HepG2 (cell line): ENCODE measurements around the gene SRC. TPM values are rescaled to one million over a fixed set of nuclear protein-coding genes. Genes with fewer than 3 reads are reported as not detected.
A peak's percentile ranks its signal among the peaks of the same experiment; 100 is the strongest.

Source experiments
- BRD4 ChIP-seq: sonication (generic); formaldehyde crosslinking; IDR thresholded peaks from 2 replicates; pipeline ENCODE4 v1.4.0; 2020; ENCODE audit warnings: missing genetic modification reagents
- FOXC1 ChIP-seq: sonication (generic); formaldehyde crosslinking; IDR thresholded peaks from 2 replicates; pipeline ENCODE4 v1.8.0; 2022; ENCODE audit warnings: mild to moderate bottlenecking, missing genetic modification reagents, borderline replicate concordance
- GABPB1 ChIP-seq: IDR thresholded peaks from 2 replicates; pipeline ENCODE4 v1.6.1; 2016; ENCODE audit warnings: mild to moderate bottlenecking, missing genetic modification reagents, moderate library complexity, missing compliant biosample characterization
- ISL2 ChIP-seq: sonication (generic); formaldehyde crosslinking; IDR thresholded peaks from 2 replicates; pipeline ENCODE4 v1.5.0; 2020; ENCODE audit warnings: missing genetic modification reagents
- MAF1 ChIP-seq: sonication (generic); formaldehyde crosslinking; IDR thresholded peaks from 2 replicates; pipeline ENCODE4 v1.5.0; 2020; ENCODE audit warnings: missing genetic modification reagents, borderline replicate concordance
- MED1 ChIP-seq: sonication (generic); formaldehyde crosslinking; IDR thresholded peaks from 2 replicates; pipeline ENCODE4 v1.4.0; 2020; ENCODE audit warnings: missing genetic modification reagents
- MEF2D ChIP-seq: sonication (generic); formaldehyde crosslinking; IDR thresholded peaks from 2 replicates; pipeline ENCODE4 v1.5.1; 2020; ENCODE audit warnings: mild to moderate bottlenecking, missing genetic modification reagents
- MEIS1 ChIP-seq: sonication (generic); formaldehyde crosslinking; IDR thresholded peaks from 2 replicates; pipeline ENCODE4 v1.9.0; 2021; ENCODE audit warnings: mild to moderate bottlenecking, missing genetic modification reagents, moderate library complexity, borderline replicate concordance
- NR2C2 ChIP-seq: sonication (generic); formaldehyde crosslinking; IDR thresholded peaks from 2 replicates; pipeline ENCODE4 v1.4.0; 2020; ENCODE audit warnings: missing genetic modification reagents, mild to moderate bottlenecking, moderate library complexity, borderline replicate concordance
- NR2F6 ChIP-seq, 2 experiments: IDR thresholded peaks; 2 replicates each; pipeline ENCODE4 v1.6.1; 2016; ENCODE audit warnings: antibody characterized with exemption in 1 of 2, mild to moderate bottlenecking in 1 of 2
- SKI ChIP-seq: fragments of 450-650 bp; IDR thresholded peaks from one replicate; pipeline ENCODE4 v1.6.1; 2018; ENCODE audit warnings: mild to moderate bottlenecking; ENCODE audit not compliant: partially characterized antibody
- ZNF510 ChIP-seq: sonication (generic); formaldehyde crosslinking; IDR thresholded peaks from 2 replicates; pipeline ENCODE4 v1.4.0; 2020; ENCODE audit warnings: low read depth, mild to moderate bottlenecking, missing genetic modification reagents
- ZNF572 ChIP-seq: sonication (generic); formaldehyde crosslinking; IDR thresholded peaks from 2 replicates; pipeline ENCODE4 v1.5.1; 2020; ENCODE audit warnings: mild to moderate bottlenecking, missing genetic modification reagents
- ZNF589 ChIP-seq: sonication (generic); formaldehyde crosslinking; conservative IDR thresholded peaks from 2 replicates; pipeline ENCODE4 v1.8.0; 2022; ENCODE audit warnings: mild to moderate bottlenecking, moderate library complexity, missing genetic modification reagents
- ZNF724P ChIP-seq: sonication (generic); formaldehyde crosslinking; IDR thresholded peaks from 2 replicates; pipeline ENCODE4 v1.8.0; 2022; ENCODE audit warnings: missing genetic modification reagents, borderline replicate concordance
- polyA plus RNA-seq, 8 experiments: library from polyadenylated mRNA; depleted of rRNA in 3 of 8; stranded (reverse) in 7 of 8; unstranded in 1 of 8; fragments of >200 nt; fragmentation: Illumina TruSeq in 4 of 8; extraction: Trizol in 4 of 8; gene quantifications; 2 replicates each; pipeline versions ENCODE4 v1.2.1 to v1.2.3, GENCODE V29; 2011 to 2016; ENCODE audit warnings: low read depth in 4 of 8, missing spikeins in 1 of 8, mixed read lengths in 1 of 8; ENCODE audit not compliant: insufficient read depth in 1 of 8
- total RNA-seq, 5 experiments: library from RNA; depleted of rRNA; stranded (reverse); fragments of >200 nt; fragmentation: Illumina TruSeq; extraction: Trizol; gene quantifications; 2 replicates each; pipeline ENCODE4 v1.2.3, GENCODE V29; 2016; ENCODE audit warnings: low read depth in 1 of 5
- TF ChIP-seq, protein P1 (sequence below): sonication (generic); formaldehyde crosslinking; IDR thresholded peaks from 2 replicates; pipeline ENCODE4 v1.4.0; 2020; ENCODE audit warnings: mild to moderate bottlenecking, missing genetic modification reagents
- TF ChIP-seq, protein P2 (sequence below): sonication (generic); formaldehyde crosslinking; IDR thresholded peaks from 2 replicates; pipeline ENCODE4 v1.8.1; 2023; ENCODE audit warnings: mild to moderate bottlenecking, moderate library complexity, missing genetic modification reagents
- TF ChIP-seq, protein P3 (sequence below): sonication (generic); formaldehyde crosslinking; IDR thresholded peaks from 2 replicates; pipeline ENCODE4 v1.4.0; 2020; ENCODE audit warnings: missing genetic modification reagents
- TF ChIP-seq, protein P4 (sequence below): sonication (generic); formaldehyde crosslinking; IDR thresholded peaks from 2 replicates; pipeline ENCODE4 v1.5.0; 2020; ENCODE audit warnings: mild to moderate bottlenecking, missing genetic modification reagents
- TF ChIP-seq, protein P5 (sequence below): sonication (generic); formaldehyde crosslinking; IDR thresholded peaks from 2 replicates; pipeline ENCODE4 v1.4.0; 2020; ENCODE audit warnings: mild to moderate bottlenecking, missing genetic modification reagents

Gene SRC
- total and polyA plus RNA-seq, 2 of the 13 experiments (the other 11 are each of a cell fraction or from before 2014, with no cell fraction given), result 54.7 to 192 TPM

DNA sequence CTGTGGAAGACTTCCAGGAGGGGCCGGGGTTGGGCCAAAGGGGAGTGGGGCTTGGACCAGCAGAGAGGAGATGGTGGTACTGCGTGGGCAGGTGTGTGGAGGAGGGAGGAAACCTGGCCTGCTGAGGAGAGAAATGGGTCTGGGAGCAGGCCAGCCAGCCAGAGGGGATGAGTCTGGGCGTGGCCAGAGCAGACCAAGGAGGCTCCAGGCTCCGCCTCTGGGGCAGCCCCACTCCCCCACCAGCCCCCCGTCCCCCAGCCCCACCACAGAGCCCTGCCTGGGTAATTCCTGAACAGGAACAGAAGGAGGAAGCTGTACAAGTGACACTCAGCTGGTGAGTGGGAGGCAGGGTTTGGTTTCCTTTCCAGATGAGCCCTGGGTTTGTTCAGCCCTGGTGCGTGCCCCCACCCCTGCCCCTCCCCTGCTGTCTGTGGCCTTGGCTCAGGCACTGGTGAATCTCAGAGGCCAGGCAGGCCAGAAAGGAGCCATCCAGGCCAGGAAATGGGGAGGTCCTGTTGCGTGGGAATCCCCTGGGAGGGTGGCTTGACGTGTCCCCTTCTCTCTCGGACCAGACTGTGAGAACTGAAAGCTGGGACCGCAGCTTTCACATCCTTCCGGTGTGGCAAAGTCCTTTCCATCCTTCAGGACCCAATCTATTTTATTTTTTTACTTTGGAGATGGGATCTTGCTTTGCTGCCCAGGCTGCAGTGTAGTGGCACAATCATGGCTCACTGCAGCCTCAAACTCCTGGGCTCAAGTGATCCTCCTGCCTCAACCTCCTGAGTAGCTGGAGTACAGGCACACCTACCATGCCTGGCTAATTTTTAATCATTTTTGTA lies 9.4 kb upstream of the SRC start (continued):
- TF ChIP-seq, protein P1, sequence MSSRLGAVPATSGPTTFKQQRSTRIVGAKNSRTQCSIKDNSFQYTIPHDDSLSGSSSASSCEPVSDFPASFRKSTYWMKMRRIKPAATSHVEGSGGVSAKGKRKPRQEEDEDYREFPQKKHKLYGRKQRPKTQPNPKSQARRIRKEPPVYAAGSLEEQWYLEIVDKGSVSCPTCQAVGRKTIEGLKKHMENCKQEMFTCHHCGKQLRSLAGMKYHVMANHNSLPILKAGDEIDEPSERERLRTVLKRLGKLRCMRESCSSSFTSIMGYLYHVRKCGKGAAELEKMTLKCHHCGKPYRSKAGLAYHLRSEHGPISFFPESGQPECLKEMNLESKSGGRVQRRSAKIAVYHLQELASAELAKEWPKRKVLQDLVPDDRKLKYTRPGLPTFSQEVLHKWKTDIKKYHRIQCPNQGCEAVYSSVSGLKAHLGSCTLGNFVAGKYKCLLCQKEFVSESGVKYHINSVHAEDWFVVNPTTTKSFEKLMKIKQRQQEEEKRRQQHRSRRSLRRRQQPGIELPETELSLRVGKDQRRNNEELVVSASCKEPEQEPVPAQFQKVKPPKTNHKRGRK (CRISPR knock-in tag), result 0 out of 2 replicates have a peak, but pooled peaks have one; percentile 5
- TF ChIP-seq BRD4 (CRISPR knock-in tag) (peak; percentile 42; the same call in 1 of the 2 replicates), SKI (peak; percentile 4), MEF2D (CRISPR knock-in tag) (0 out of 2 replicates have a peak, but pooled peaks have one; percentile 2), ZNF724P (CRISPR knock-in tag) (peak; percentile 54; the same call in 1 of the 2 replicates), ZNF572 (CRISPR knock-in tag) (0 out of 2 replicates have a peak, but pooled peaks have one; percentile 70), GABPB1 (CRISPR knock-in tag) (peak; percentile 9; the same call in 1 of the 2 replicates), FOXC1 (CRISPR knock-in tag) (no peak), MED1 (CRISPR knock-in tag) (peak; percentile 50), MAF1 (CRISPR knock-in tag) (0 out of 2 replicates have a peak, but pooled peaks have one; percentile 79), MEIS1 (CRISPR knock-in tag) (0 out of 2 replicates have a peak, but pooled peaks have one; percentile 14), NR2C2 (no peak; the same call in 1 of the 2 replicates), ZNF510 (CRISPR knock-in tag) (peak; percentile 24; the same call in 1 of the 2 replicates), ISL2 (CRISPR knock-in tag) (0 out of 2 replicates have a peak, but pooled peaks have one; percentile 24), ZNF589 (CRISPR knock-in tag) (0 out of 2 replicates have a peak, but pooled peaks have one; percentile 57), NR2F6 (IDR thresholded peaks at IDR 0.05) (no peak), NR2F6 (CRISPR knock-in tag; IDR thresholded peaks at IDR 0.05) (no peak)
- TF ChIP-seq, protein P2, sequence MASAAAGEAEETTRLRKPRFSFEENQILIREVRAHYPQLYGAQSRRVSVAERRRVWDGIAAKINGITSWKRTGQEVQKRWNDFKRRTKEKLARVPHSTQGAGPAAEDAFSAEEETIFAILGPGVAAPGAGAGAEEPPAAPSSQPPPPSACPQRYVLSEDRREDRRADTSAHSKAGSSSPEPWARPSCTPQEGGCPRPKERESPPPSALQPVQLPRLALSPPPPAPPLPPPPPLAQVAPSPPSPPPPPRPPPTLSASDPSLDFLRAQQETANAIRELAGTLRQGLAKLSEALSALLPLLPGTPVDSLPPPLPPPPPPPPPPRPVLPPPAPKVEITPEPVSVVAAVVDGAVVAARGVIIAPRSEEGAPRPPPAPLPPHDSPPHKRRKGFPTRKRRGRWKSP (CRISPR knock-in tag), result 0 out of 2 replicates have a peak, but pooled peaks have one; percentile 7
- TF ChIP-seq, protein P3, sequence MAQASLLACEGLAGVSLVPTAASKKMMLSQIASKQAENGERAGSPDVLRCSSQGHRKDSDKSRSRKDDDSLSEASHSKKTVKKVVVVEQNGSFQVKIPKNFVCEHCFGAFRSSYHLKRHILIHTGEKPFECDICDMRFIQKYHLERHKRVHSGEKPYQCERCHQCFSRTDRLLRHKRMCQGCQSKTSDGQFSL (CRISPR knock-in tag), result peak; percentile 41
- TF ChIP-seq, protein P4, sequence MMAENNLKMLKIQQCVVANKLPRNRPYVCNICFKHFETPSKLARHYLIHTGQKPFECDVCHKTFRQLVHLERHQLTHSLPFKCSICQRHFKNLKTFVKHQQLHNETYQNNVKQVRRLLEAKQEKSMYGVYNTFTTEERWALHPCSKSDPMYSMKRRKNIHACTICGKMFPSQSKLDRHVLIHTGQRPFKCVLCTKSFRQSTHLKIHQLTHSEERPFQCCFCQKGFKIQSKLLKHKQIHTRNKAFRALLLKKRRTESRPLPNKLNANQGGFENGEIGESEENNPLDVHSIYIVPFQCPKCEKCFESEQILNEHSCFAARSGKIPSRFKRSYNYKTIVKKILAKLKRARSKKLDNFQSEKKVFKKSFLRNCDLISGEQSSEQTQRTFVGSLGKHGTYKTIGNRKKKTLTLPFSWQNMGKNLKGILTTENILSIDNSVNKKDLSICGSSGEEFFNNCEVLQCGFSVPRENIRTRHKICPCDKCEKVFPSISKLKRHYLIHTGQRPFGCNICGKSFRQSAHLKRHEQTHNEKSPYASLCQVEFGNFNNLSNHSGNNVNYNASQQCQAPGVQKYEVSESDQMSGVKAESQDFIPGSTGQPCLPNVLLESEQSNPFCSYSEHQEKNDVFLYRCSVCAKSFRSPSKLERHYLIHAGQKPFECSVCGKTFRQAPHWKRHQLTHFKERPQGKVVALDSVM (CRISPR knock-in tag), result peak; percentile 79; the same call in 1 of the 2 replicates
- TF ChIP-seq, protein P5, sequence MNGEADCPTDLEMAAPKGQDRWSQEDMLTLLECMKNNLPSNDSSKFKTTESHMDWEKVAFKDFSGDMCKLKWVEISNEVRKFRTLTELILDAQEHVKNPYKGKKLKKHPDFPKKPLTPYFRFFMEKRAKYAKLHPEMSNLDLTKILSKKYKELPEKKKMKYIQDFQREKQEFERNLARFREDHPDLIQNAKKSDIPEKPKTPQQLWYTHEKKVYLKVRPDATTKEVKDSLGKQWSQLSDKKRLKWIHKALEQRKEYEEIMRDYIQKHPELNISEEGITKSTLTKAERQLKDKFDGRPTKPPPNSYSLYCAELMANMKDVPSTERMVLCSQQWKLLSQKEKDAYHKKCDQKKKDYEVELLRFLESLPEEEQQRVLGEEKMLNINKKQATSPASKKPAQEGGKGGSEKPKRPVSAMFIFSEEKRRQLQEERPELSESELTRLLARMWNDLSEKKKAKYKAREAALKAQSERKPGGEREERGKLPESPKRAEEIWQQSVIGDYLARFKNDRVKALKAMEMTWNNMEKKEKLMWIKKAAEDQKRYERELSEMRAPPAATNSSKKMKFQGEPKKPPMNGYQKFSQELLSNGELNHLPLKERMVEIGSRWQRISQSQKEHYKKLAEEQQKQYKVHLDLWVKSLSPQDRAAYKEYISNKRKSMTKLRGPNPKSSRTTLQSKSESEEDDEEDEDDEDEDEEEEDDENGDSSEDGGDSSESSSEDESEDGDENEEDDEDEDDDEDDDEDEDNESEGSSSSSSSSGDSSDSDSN, result peak; percentile 15; the same call in 1 of the 2 replicates
